Activated CD4-positive, CD25-positive, alpha-beta regulatory T cell treated with anti-CD3 and anti-CD28 coated beads, Interleukin-2, amount 50 U/mL, for 16 hours (primary cell): ENCODE measurements around the gene COL27A1.
A peak's percentile ranks its signal among the peaks of the same experiment; 100 is the strongest.

Experiments used
- DNase-seq: peaks from one replicate; pipeline ENCODE4 v3.0.0-alpha.2; 2020; ENCODE audit warnings: low read depth, low spot score

Gene COL27A1

GRCh38 chr9:114339130-114339908 lies 184.0 kb downstream of the COL27A1 start:
- DNase-seq = no peak

- DNase-seq = no peak
Measured at GRCh38 chr9:114341152-114341830, 186.0 kb downstream of the COL27A1 start.

GRCh38 chr9:114341991-114342390 lies 186.7 kb downstream of the COL27A1 start:
- DNase-seq = no peak

- DNase-seq = no peak
Measured at GRCh38 chr9:114342755-114343440, 187.6 kb downstream of the COL27A1 start.

GRCh38 chr9:114343471-114344187 lies 188.3 kb downstream of the COL27A1 start:
- no peak for DNase-seq

GRCh38 chr9:114344188-114344566 lies 188.8 kb downstream of the COL27A1 start:
- DNase-seq = no peak

GRCh38 chr9:114344692-114345091 lies 189.4 kb downstream of the COL27A1 start:
- DNase-seq = no peak

- DNase-seq = no peak
Measured at GRCh38 chr9:114345493-114346065, 190.2 kb downstream of the COL27A1 start.

GRCh38 chr9:114346146-114346545 lies 190.8 kb downstream of the COL27A1 start:
- no peak for DNase-seq

- DNase-seq = no peak
Measured at GRCh38 chr9:114347675-114348074, 192.3 kb downstream of the COL27A1 start.

- DNase-seq = no peak
Measured at GRCh38 chr9:114348261-114348905, 193.0 kb downstream of the COL27A1 start.

- peak; percentile 57 for DNase-seq
Measured at GRCh38 chr9:114348906-114349482, 193.7 kb downstream of the COL27A1 start.

- DNase-seq = no peak
Measured at GRCh38 chr9:114349713-114350480, 194.6 kb downstream of the COL27A1 start.

- no peak for DNase-seq
Measured at GRCh38 chr9:114350636-114351401, 195.5 kb downstream of the COL27A1 start.

- DNase-seq = no peak
Measured at GRCh38 chr9:114351932-114352331, 196.6 kb downstream of the COL27A1 start.

- DNase-seq = no peak
Measured at GRCh38 chr9:114355821-114356220, 200.5 kb downstream of the COL27A1 start.

- DNase-seq = no peak
Measured at GRCh38 chr9:114356792-114357191, 201.5 kb downstream of the COL27A1 start.

GRCh38 chr9:114357360-114357759 lies 202.0 kb downstream of the COL27A1 start:
- no peak for DNase-seq

- no peak for DNase-seq
Measured at GRCh38 chr9:114357911-114358328, 202.6 kb downstream of the COL27A1 start.
